Measurements from ENCODE around the gene ARHGAP25. TPM values are rescaled to one million over a fixed set of nuclear protein-coding genes. Genes with fewer than 3 reads are reported as not detected.

ARHGAP25 gene
- total and polyA plus RNA-seq, 9 donors, result 8.5 to 30.5 (median 13.0) TPM

DNA sequence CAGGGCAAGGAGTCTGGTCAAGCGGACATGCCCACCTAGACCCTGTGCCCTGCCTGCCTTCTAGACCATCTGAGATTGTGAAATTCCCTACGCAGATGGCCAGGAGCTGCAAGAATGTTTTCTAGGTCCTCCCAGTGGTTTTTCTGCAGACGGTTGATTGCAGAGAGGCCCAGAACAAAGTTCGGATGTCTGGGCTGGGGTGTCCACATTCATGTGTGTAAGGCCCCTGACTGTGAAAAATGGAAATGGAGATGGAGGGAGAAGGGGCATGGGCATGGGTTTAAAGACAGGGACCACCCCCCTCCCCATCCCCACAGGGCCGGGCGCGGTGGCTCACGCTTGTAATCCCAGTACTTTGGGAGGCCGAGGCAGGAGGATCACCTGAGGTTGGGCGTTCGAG lies 11.8 kb downstream of the ARHGAP25 start:
- Histone ChIP-seq H3K9me3 (no peaks in the 10 kb centered on the region), H3K4me1 (ENCODE audit: insufficient read depth) (no peaks in the 10 kb centered on the region), H3K27ac (no peak overlapping the region), H3K36me3 (no peaks in the 10 kb centered on the region), H3K4me3 (no peak overlapping the region), H3K27me3 (no peaks in the 10 kb centered on the region)
- intact Hi-C loops (cut with DNase I), result loop anchor here in 3 of 4 donors (5.0 to 10.0 kb wide), 3 partner anchors 158 to 168 kb away; no protein-coding TSS in a partner anchor
- no peak for DNase-seq
- TF ChIP-seq EP300 (IDR thresholded peaks at IDR 0.05), result no peak
- TF ChIP-seq, protein P1, sequence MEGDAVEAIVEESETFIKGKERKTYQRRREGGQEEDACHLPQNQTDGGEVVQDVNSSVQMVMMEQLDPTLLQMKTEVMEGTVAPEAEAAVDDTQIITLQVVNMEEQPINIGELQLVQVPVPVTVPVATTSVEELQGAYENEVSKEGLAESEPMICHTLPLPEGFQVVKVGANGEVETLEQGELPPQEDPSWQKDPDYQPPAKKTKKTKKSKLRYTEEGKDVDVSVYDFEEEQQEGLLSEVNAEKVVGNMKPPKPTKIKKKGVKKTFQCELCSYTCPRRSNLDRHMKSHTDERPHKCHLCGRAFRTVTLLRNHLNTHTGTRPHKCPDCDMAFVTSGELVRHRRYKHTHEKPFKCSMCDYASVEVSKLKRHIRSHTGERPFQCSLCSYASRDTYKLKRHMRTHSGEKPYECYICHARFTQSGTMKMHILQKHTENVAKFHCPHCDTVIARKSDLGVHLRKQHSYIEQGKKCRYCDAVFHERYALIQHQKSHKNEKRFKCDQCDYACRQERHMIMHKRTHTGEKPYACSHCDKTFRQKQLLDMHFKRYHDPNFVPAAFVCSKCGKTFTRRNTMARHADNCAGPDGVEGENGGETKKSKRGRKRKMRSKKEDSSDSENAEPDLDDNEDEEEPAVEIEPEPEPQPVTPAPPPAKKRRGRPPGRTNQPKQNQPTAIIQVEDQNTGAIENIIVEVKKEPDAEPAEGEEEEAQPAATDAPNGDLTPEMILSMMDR (IDR thresholded peaks at IDR 0.05), result no peak
- TF ChIP-seq POLR2A (IDR thresholded peaks at IDR 0.05), result no peak
- whole genome bisulfite sequencing, 3 donors, result 95 to 98% (median 97%) methylated on average over 11 of the region's 11 CpGs

DNA sequence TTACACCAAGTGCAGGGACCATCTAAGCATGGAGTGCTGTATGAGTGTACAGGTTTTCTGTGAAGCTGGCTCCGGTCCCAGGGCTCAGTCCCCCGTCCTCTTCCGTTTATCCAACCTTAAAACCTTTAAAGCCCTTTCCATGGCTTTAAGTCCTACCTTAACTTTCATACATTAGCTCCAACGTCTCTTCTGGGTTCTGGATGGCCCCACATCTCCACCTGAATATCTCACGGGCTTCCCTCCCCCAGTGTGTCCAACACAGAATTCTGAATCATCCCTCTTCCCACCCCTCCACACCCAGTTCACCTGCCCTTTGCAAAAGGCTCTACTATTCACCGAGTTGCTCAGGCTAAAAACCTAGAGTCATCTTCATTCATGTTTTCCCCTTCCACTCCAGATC lies 12.8 kb downstream of the ARHGAP25 start:
- no peaks in the 10 kb centered on the region for H3K27me3 ChIP-seq
- intact Hi-C loops (cut with DNase I), result loop anchor here in 3 of 4 donors (5.0 to 10.0 kb wide), 3 partner anchors 157 to 167 kb away; no protein-coding TSS in a partner anchor

DNA sequence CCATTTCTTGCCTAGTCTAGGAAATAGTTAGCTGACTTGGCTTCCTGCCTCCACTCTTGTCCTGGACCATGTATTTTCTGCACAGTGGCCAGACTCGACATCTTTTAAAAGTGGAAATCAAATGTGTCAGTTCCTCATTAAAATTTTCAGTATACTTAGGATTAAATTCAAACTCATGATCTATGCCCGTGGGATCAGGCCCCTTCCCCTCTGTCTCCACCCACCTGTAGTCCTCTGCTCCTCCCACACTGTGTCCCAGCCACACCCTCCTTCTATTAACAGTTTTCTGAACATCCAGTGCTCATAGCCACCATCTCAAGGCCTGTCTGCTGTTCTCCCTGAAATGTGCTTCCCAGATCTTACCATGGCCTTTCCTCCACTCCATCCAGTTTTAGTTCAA lies 13.3 kb downstream of the ARHGAP25 start:
- Histone ChIP-seq H3K4me1 (ENCODE audit: insufficient read depth) (no peaks in the 10 kb centered on the region), H3K9me3 (no peaks in the 10 kb centered on the region), H3K27ac (no peak overlapping the region), H3K4me3 (no peak overlapping the region), H3K27me3 (no peaks in the 10 kb centered on the region), H3K36me3 (no peaks in the 10 kb centered on the region)
- TF ChIP-seq EP300 (IDR thresholded peaks at IDR 0.05) (no peak), POLR2A (IDR thresholded peaks at IDR 0.05) (no peak)
- TF ChIP-seq, protein P1 (IDR thresholded peaks at IDR 0.05), result no peak
- DNase-seq, result no peak
- 43 to 71% (median 54%) methylated on average over 2 of the region's 2 CpGs for WGBS, 3 donors
- intact Hi-C loops (cut with DNase I), result loop anchor here in 3 of 4 donors (5.0 to 10.0 kb wide), 3 partner anchors 157 to 167 kb away; no protein-coding TSS in a partner anchor

More for the DNA sequence above, 12.8 kb downstream of the ARHGAP25 start:
- Histone ChIP-seq H3K4me1 (ENCODE audit: insufficient read depth) (no peaks in the 10 kb centered on the region), H3K36me3 (no peaks in the 10 kb centered on the region), H3K4me3 (no peak overlapping the region), H3K27ac (no peak overlapping the region), H3K9me3 (no peaks in the 10 kb centered on the region)
- TF ChIP-seq, protein P1 (IDR thresholded peaks at IDR 0.05), result no peak
- no peak for TF ChIP-seq EP300 (IDR thresholded peaks at IDR 0.05)
- no peak for TF ChIP-seq POLR2A (IDR thresholded peaks at IDR 0.05)
- DNase-seq, result no peak
- WGBS, 3 donors, result 89 to 92% (median 92%) methylated on average over 6 of the region's 6 CpGs

DNA sequence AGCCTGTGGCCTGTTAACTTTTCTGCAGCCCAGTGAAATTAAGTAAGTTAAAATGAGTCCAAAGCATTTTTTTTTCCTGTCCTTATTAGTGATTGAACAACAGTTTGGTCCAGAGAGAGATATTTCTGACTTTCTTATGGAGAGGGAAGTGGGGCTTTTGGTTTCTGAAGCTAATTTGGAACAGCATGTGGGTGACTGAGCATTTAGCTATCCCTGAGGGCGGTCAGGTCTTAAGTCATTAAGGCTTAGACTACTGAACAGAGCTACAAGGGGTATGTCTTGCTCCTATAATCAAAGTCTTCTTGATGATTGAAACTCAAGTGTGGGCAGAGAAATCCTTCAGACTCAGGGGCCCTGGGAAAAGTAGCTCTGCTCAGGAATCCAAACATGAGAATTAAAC lies 14.0 kb downstream of the ARHGAP25 start:
- 92 to 100% (median 97%) methylated on average over 1 of the region's 1 CpG for WGBS, 3 donors
- no peak for DNase-seq
- no peaks in the 10 kb centered on the region for H3K27me3 ChIP-seq
- H3K9me3 ChIP-seq, result no peaks in the 10 kb centered on the region
- intact Hi-C loops (cut with DNase I), result loop anchor here in 3 of 4 donors (5.0 to 10.0 kb wide), 3 partner anchors 156 to 166 kb away; no protein-coding TSS in a partner anchor
- no peaks in the 10 kb centered on the region for H3K4me1 ChIP-seq (ENCODE audit: insufficient read depth)
- TF ChIP-seq POLR2A (IDR thresholded peaks at IDR 0.05) (no peak), EP300 (IDR thresholded peaks at IDR 0.05) (no peak)
- TF ChIP-seq, protein P1 (IDR thresholded peaks at IDR 0.05), result no peak
- no peak overlapping the region for H3K27ac ChIP-seq
- no peak overlapping the region for H3K4me3 ChIP-seq
- H3K36me3 ChIP-seq, result no peaks in the 10 kb centered on the region
